ENCODE data around the gene PUSL1.

Gene PUSL1

DNA sequence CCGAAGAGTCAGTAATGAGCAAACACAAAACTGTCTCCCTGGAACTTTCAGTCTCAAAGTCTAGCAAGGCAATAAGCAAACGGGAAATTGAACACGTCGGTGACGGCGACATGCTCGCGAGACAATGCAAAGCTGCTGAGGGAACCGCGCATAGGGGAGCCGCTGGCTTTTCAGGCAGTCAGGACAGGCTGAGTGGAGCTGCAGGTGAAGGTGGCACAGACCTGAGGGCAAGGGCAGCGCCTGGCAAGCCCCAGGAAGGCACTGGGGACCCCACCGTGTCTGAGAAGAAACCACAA lies 11.2 kb downstream of the PUSL1 start:
- TF ChIP-seq, protein P1, sequence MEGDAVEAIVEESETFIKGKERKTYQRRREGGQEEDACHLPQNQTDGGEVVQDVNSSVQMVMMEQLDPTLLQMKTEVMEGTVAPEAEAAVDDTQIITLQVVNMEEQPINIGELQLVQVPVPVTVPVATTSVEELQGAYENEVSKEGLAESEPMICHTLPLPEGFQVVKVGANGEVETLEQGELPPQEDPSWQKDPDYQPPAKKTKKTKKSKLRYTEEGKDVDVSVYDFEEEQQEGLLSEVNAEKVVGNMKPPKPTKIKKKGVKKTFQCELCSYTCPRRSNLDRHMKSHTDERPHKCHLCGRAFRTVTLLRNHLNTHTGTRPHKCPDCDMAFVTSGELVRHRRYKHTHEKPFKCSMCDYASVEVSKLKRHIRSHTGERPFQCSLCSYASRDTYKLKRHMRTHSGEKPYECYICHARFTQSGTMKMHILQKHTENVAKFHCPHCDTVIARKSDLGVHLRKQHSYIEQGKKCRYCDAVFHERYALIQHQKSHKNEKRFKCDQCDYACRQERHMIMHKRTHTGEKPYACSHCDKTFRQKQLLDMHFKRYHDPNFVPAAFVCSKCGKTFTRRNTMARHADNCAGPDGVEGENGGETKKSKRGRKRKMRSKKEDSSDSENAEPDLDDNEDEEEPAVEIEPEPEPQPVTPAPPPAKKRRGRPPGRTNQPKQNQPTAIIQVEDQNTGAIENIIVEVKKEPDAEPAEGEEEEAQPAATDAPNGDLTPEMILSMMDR (IDR thresholded peaks at IDR 0.05; ENCODE audit: insufficient read depth, low read depth, low read length, missing control alignments): no peak
- H3K4me3 ChIP-seq (ENCODE audit: low read length): no peak overlapping the region
- no peak for DNase-seq (ENCODE audit: low read depth)

DNA sequence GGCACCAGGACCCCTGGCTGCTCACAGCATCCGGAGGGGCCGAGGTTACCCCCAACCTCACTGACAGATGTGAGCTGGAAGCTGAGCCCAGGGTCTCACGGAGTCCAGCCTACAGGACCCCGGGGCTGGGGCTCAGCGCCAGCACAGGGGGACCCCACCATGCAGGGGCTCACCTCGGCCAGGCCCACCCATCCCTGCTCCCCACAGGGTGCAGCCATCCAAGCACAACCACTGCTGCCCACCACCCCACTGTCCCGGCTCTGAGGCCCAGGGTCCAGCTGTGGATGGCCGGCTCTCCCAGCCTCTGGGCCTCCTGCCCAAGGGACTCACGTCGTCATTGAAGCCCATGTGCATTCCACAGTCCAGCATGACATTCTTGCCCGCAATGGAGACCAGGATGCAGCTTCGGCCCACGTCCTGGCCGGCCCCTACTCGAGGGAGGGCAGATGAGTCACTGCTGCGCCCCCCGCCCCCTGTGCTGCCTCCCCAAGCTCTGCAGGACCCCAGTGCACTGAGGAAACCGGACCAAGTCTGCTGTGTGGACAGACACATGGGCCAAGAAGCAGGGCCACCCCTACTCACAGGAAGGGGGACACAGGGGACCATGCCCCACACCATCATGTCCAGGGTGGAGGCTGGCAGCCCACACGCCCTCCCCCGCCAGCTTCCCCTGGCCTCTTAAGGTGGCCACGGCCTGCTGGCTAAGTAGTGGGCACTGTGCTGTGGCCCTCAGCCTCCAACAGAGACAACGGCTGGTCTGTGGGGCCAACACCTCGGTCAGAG lies 12.5 kb downstream of the PUSL1 start:
- no peak overlapping the region for H3K4me3 ChIP-seq (ENCODE audit: low read length)
- DNase-seq (ENCODE audit: low read depth): no peak
- TF ChIP-seq, protein P1 (IDR thresholded peaks at IDR 0.05; ENCODE audit: insufficient read depth, low read depth, low read length, missing control alignments): no peak

DNA sequence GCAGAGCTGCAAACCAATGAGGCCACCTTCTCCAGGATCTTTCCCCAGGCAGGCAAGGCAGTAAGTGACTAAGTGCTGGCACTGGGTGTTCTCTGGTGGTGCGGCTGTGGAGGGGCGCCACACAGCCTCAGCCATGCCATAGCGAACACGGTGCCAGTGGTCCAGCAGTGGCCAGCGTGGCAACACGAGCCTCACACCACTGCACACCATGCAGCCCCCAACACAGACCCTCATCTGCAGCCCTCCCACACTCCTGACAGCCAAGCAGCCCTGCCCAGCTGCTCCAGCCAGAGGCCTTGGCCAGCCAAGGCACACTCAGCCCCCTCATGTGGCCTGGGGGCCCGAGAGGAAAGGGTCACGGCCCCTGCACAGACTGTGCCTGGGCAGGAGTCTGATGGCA lies 13.1 kb downstream of the PUSL1 start:
- DNase-seq (ENCODE audit: low read depth): no peak
- TF ChIP-seq, protein P1 (IDR thresholded peaks at IDR 0.05; ENCODE audit: insufficient read depth, low read depth, low read length, missing control alignments): no peak
- no peak overlapping the region for H3K4me3 ChIP-seq (ENCODE audit: low read length)

DNA sequence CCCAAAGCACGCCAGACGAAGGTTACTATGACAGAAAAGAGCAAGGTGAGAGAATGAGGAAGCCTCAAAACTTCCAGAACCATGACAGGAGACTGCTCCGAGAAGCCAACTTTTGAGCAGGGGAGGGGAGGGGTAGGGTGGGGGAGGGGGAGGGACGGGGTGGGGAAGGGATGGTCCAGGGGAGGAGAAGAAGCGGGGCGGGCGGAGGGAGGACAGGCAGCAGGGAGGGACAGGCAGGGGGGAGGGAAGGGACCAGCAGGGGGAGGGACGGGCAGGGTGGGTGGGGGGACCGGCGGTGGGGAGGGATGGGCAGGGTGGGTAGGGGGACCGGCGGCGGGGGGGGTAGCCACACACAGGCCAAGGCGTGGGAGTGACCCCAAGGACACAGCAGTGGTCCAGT lies 14.0 kb downstream of the PUSL1 start:
- TF ChIP-seq, protein P1 (IDR thresholded peaks at IDR 0.05; ENCODE audit: insufficient read depth, low read depth, low read length, missing control alignments): no peak

DNA sequence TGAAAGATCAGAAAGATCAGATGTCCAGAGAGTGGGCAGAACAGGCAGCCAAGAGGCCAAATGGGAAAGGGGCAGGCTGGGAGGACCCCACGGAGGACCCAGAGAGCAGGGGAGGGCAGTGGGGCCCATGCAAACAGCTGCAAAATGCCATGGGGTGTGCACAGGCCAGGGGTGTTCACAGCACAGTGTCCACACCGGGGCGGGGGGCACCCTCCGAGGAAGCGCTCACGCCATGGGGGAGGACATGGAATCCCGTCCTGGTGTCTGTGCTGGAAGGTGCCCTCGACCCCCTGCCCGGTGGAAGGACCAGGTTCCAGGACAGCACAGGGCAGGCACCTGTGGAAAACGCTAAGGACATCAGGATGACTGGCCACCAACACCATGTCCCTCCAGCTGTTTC lies 14.6 kb downstream of the PUSL1 start:
- TF ChIP-seq, protein P1 (IDR thresholded peaks at IDR 0.05; ENCODE audit: insufficient read depth, low read depth, low read length, missing control alignments): no peak
- no peak for DNase-seq (ENCODE audit: low read depth)
- no peak overlapping the region for H3K4me3 ChIP-seq (ENCODE audit: low read length)

More for the DNA sequence above, 14.0 kb downstream of the PUSL1 start:
- no peak overlapping the region for H3K4me3 ChIP-seq (ENCODE audit: low read length)
- DNase-seq (ENCODE audit: low read depth): no peak

DNA sequence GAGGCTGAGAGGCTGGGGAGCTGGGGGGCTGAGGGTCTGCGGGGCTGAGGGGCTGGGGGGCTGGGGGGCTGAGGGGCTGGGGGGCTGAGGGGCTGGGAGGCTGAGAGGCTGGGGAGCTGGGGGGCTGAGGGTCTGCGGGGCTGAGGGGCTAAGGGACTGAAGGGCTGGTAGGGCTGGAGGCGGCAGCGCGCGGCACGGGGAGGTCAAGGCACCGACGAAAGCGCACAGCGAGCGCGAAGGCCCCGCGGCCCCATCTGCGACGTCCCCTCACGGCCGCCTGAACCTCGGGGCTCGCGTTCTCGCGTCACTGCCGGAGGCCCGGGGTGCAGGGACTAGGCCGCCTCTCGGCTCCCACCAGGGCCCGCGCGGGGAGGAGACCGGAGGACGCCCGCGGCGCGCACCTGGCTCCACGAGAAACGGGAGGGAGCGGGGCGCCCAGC lies 15.7 kb downstream of the PUSL1 start:
- DNase-seq (ENCODE audit: low read depth): no peak
- TF ChIP-seq, protein P1 (IDR thresholded peaks at IDR 0.05; ENCODE audit: insufficient read depth, low read depth, low read length, missing control alignments): no peak
- peak overlapping the region; percentile 67 for H3K4me3 ChIP-seq (ENCODE audit: low read length)

Data from epithelial cell of esophagus (primary cell).